Gastrocnemius medialis (tissue), 4 donors: ENCODE results near the gene CDH20. TPM values are rescaled to one million over a fixed set of nuclear protein-coding genes. Genes with fewer than 3 reads are reported as not detected.

Experiments
- ATAC-seq, 2 donors: fragments of 150-250 bp; one replicate each; pipeline ENCODE4 v1.9.1; 2016
- DNase-seq, 2 donors: peaks; one replicate each; pipeline ENCODE4 v3.0.0-alpha.2; 2019
- H3K27ac ChIP-seq, 4 donors: fragments of 200-600 bp; sonication (generic); 1 replicate in 1 of 4; 2 replicates in 3 of 4; pipeline ENCODE4 v1.5.1; 2016 to 2018; ENCODE audit warnings: mild to moderate bottlenecking in 2 of 4, moderate library complexity in 1 of 4
- H3K27me3 ChIP-seq, 3 donors: fragments of 200-600 bp; sonication (generic) in 2 of 3; 1 replicate in 1 of 3; 2 replicates in 2 of 3; pipeline versions ENCODE4 v1.5.1 to v1.6.0; 2016 to 2019; ENCODE audit warnings: mild to moderate bottlenecking in 1 of 3, moderate library complexity in 1 of 3
- H3K36me3 ChIP-seq, 2 donors: fragments of 200-600 bp; sonication (generic) in 1 of 2; one replicate each; pipeline ENCODE4 v1.5.1; 2017 to 2018
- H3K4me1 ChIP-seq, 2 donors: fragments of 200-600 bp; sonication (generic) in 1 of 2; one replicate each; pipeline ENCODE4 v1.5.1; 2016 to 2017; ENCODE audit warnings: mild to moderate bottlenecking in 2 of 2
- H3K4me3 ChIP-seq, 4 donors: fragments of 200-600 bp; sonication (generic) in 3 of 4; 1 replicate in 1 of 4; 2 replicates in 3 of 4; pipeline ENCODE4 v1.5.1; 2016 to 2019; ENCODE audit warnings: mild to moderate bottlenecking in 2 of 4
- H3K9me3 ChIP-seq, 3 donors: fragments of 200-600 bp; sonication (generic) in 2 of 3; 1 replicate in 1 of 3; 2 replicates in 2 of 3; pipeline ENCODE4 v1.5.1; 2016 to 2019
- CTCF ChIP-seq, 5 experiments: fragments of 450-650 bp in 3 of 5; fragments of 200-600 bp in 2 of 5; sonication (generic) in 2 of 5; IDR thresholded peaks in 4 of 5; conservative IDR thresholded peaks in 1 of 5; 1 replicate in 4 of 5; 2 replicates in 1 of 5; pipeline ENCODE4 v1.5.1; 2016 to 2019; ENCODE audit warnings: antibody characterized with exemption in 5 of 5, mild to moderate bottlenecking in 3 of 5, moderate library complexity in 3 of 5
- POLR2A ChIP-seq, 2 donors: fragments of 450-650 bp; IDR thresholded peaks; one replicate each; pipeline ENCODE4 v1.6.1; 2017; ENCODE audit warnings: antibody characterized with exemption in 2 of 2, mild to moderate bottlenecking in 2 of 2, moderate library complexity in 2 of 2
- in situ Hi-C, 4 donors: fragments of 200-750 bp; cut with MboI; loops; one replicate each; pipeline versions ENCODE4 v1.15.0 to v1.8.0; 2017; ENCODE audit warnings: low sequenced_read_pairs in 4 of 4
- intact Hi-C: fragments of 100-400 bp; cut with DNase I; formaldehyde crosslinking; loops from one replicate; pipeline ENCODE4 v1.15.1; 2023; ENCODE audit warnings: low total_unique reads
- total RNA-seq, 4 donors: library from RNA; depleted of rRNA; stranded (reverse); fragments of >200 nt; gene quantifications; one replicate each; pipeline versions ENCODE4 v1.1.0 to v1.2.3, GENCODE V29; 2016

The CDH20 gene
- total RNA-seq, 4 donors from 2014 or later, result 0.51 to 19.6 (median 3.9) TPM

GRCh38 chr18:61474918-61475317, 141.7 kb downstream of the CDH20 start:
- Histone ChIP-seq H3K27ac (no peak overlapping the region), H3K27me3 (peaks cover 0 to 3% (median 0%) of the 10 kb centered on the region in 3 donors), H3K36me3 (no peaks in the 10 kb centered on the region), H3K9me3 (no peaks in the 10 kb centered on the region), H3K4me1 (no peaks in the 10 kb centered on the region), H3K4me3 (no peak overlapping the region)
- ATAC-seq, result no peak
- intact Hi-C loops (no loop called here), in situ Hi-C loops (no loop called here)
- TF ChIP-seq CTCF (IDR thresholded peaks at IDR 0.05 in 4 of 5, conservative IDR thresholded peaks at IDR 0.05 in 1 of 5), result no peak
- no peak for TF ChIP-seq POLR2A (IDR thresholded peaks at IDR 0.05)
- no peak for DNase-seq

GRCh38 chr18:61475931-61476330, 142.7 kb downstream of the CDH20 start:
- no peaks in the 10 kb centered on the region for H3K36me3 ChIP-seq
- DNase-seq (no peak), ATAC-seq (no peak)
- TF ChIP-seq POLR2A (IDR thresholded peaks at IDR 0.05), result no peak
- TF ChIP-seq CTCF (IDR thresholded peaks at IDR 0.05 in 4 of 5, conservative IDR thresholded peaks at IDR 0.05 in 1 of 5), result no peak
- intact Hi-C loops, result no loop called here
- no peak overlapping the region for H3K4me3 ChIP-seq
- H3K4me1 ChIP-seq, result no peaks in the 10 kb centered on the region
- in situ Hi-C loops, result no loop called here
- no peak overlapping the region for H3K27ac ChIP-seq
- H3K9me3 ChIP-seq, result no peaks in the 10 kb centered on the region
- H3K27me3 ChIP-seq, result peaks cover 0 to 3% (median 0%) of the 10 kb centered on the region in 3 donors

GRCh38 chr18:61489334-61489733, 156.1 kb downstream of the CDH20 start:
- H3K9me3 ChIP-seq, result no peaks in the 10 kb centered on the region
- DNase-seq (no peak), ATAC-seq (no peak)
- no peaks in the 10 kb centered on the region for H3K36me3 ChIP-seq
- H3K27me3 ChIP-seq, result no peaks in the 10 kb centered on the region
- intact Hi-C loops (no loop called here), in situ Hi-C loops (no loop called here)
- H3K4me1 ChIP-seq, result no peaks in the 10 kb centered on the region
- no peak overlapping the region for H3K27ac ChIP-seq
- H3K4me3 ChIP-seq, result no peak overlapping the region
- no peak for TF ChIP-seq CTCF (IDR thresholded peaks at IDR 0.05 in 4 of 5, conservative IDR thresholded peaks at IDR 0.05 in 1 of 5)
- no peak for TF ChIP-seq POLR2A (IDR thresholded peaks at IDR 0.05)

GRCh38 chr18:61496374-61496773, 163.1 kb downstream of the CDH20 start:
- Histone ChIP-seq H3K4me3 (no peak overlapping the region), H3K27ac (no peak overlapping the region), H3K9me3 (no peaks in the 10 kb centered on the region), H3K36me3 (no peaks in the 10 kb centered on the region), H3K27me3 (no peaks in the 10 kb centered on the region), H3K4me1 (no peaks in the 10 kb centered on the region)
- DNase-seq (no peak), ATAC-seq (no peak)
- TF ChIP-seq POLR2A (IDR thresholded peaks at IDR 0.05) (no peak), CTCF (IDR thresholded peaks at IDR 0.05 in 4 of 5, conservative IDR thresholded peaks at IDR 0.05 in 1 of 5) (no peak)
- in situ Hi-C loops, result no loop called here
- intact Hi-C loops, result no loop called here

- Histone ChIP-seq H3K4me3 (no peak overlapping the region), H3K36me3 (no peaks in the 10 kb centered on the region), H3K9me3 (no peaks in the 10 kb centered on the region), H3K4me1 (no peaks in the 10 kb centered on the region), H3K27me3 (no peaks in the 10 kb centered on the region), H3K27ac (no peak overlapping the region)
- in situ Hi-C loops (no loop called here), intact Hi-C loops (no loop called here)
- ATAC-seq (no peak), DNase-seq (no peak)
- TF ChIP-seq POLR2A (IDR thresholded peaks at IDR 0.05) (no peak), CTCF (IDR thresholded peaks at IDR 0.05 in 4 of 5, conservative IDR thresholded peaks at IDR 0.05 in 1 of 5) (no peak)
Observed at GRCh38 chr18:61497422-61497821, 164.2 kb downstream of the CDH20 start.
